ENCODE data around the gene ABCC11.

Gene ABCC11

GRCh38 chr16:48247311-48247710 is at the start of gene ABCC11:
TSS of gene ABCC11 (minus strand) at chr16:48247539. CDS start at chr16:48231921, 15,618 bp downstream.
- no peak for DNase-seq

GRCh38 chr16:48295488-48296281 is 48.3 kb upstream of the ABCC11 start:
- DNase-seq, result no peak

- no peak for DNase-seq
Measured at GRCh38 chr16:48294724-48295123, 47.4 kb upstream of the ABCC11 start.

- DNase-seq, result no peak
Measured at GRCh38 chr16:48292452-48292851, 45.1 kb upstream of the ABCC11 start.

GRCh38 chr16:48291754-48292153 is 44.4 kb upstream of the ABCC11 start:
- DNase-seq, result no peak

- DNase-seq, result no peak
Measured at GRCh38 chr16:48291303-48291702, 44.0 kb upstream of the ABCC11 start.

- DNase-seq, result no peak
Measured at GRCh38 chr16:48287239-48287638, 39.9 kb upstream of the ABCC11 start.

- DNase-seq, result no peak
Measured at GRCh38 chr16:48284772-48285409, 37.6 kb upstream of the ABCC11 start.

- no peak for DNase-seq
Measured at GRCh38 chr16:48282636-48283263, 35.4 kb upstream of the ABCC11 start.

- DNase-seq, result no peak
Measured at GRCh38 chr16:48280546-48280945, 33.2 kb upstream of the ABCC11 start.

- DNase-seq, result no peak
Measured at GRCh38 chr16:48279199-48279598, 31.9 kb upstream of the ABCC11 start.

- DNase-seq, result peak in 30 of 56 donors; percentile 5 to 81 (median 38)
Measured at GRCh38 chr16:48277158-48277557, 29.8 kb upstream of the ABCC11 start.

- DNase-seq, result peak in 27 of 56 donors; percentile 8 to 58 (median 22)
Measured at GRCh38 chr16:48276102-48276501, 28.8 kb upstream of the ABCC11 start.

GRCh38 chr16:48274476-48274875 is 27.1 kb upstream of the ABCC11 start:
- peak in 3 of 56 donors; percentile 6 to 23 (median 12) for DNase-seq

GRCh38 chr16:48272837-48273421 is 25.6 kb upstream of the ABCC11 start:
- peak in 33 of 56 donors; percentile 8 to 72 (median 31) for DNase-seq

- DNase-seq, result no peak
Measured at GRCh38 chr16:48271728-48272127, 24.4 kb upstream of the ABCC11 start.

GRCh38 chr16:48269011-48269410 is 21.7 kb upstream of the ABCC11 start:
- no peak for DNase-seq

GRCh38 chr16:48262631-48263030 is 15.3 kb upstream of the ABCC11 start:
- DNase-seq, result no peak

GRCh38 chr16:48261569-48261968 is 14.2 kb upstream of the ABCC11 start:
- DNase-seq, result no peak

GRCh38 chr16:48256579-48257177 is 9.3 kb upstream of the ABCC11 start:
- no peak for DNase-seq

- DNase-seq, result no peak
Measured at GRCh38 chr16:48252013-48252412, 4.7 kb upstream of the ABCC11 start.
